CD4-positive, alpha-beta T cell treated with Interleukin-2 at 100 ng/mL for 4 hours (primary cell): ENCODE measurements around the gene RIGI.
"Not testable (repeated sequence)": the region's sequence is repeated elsewhere in the genome, so short reads cannot be mapped to it uniquely, and the experiment has no call there.

Experiments used
- DNase-seq: peaks from one replicate; pipeline ENCODE4 v3.0.0-alpha.2; 2020; ENCODE audit warnings: low spot score

Gene RIGI

GRCh38 chr9:32526041-32526706, at the start of gene RIGI:
Gene RIGI, minus strand, starts transcription at chr9:32526196. Its CDS starts 30 bp downstream, at chr9:32526166.
- peak; percentile 84 for DNase-seq

DNA sequence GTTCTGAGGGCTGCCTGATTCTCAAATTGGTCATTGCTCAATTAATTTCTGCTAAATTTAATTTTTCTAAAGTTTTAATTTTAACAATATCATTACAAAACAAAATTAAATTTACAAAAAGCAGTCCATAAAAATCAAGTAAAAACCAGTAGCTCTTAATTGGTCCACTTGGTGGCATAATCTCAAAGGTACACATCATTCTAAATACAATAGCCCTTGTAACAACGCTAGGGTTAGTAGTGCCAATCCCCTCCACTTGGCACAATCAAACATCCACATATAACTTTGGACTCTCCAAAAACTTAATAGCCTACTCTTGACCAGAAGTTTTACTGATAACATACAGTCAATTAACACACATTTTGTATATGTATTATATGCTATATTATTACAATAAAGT, 48.9 kb upstream of the RIGI start:
- DNase-seq, result no peak

DNA sequence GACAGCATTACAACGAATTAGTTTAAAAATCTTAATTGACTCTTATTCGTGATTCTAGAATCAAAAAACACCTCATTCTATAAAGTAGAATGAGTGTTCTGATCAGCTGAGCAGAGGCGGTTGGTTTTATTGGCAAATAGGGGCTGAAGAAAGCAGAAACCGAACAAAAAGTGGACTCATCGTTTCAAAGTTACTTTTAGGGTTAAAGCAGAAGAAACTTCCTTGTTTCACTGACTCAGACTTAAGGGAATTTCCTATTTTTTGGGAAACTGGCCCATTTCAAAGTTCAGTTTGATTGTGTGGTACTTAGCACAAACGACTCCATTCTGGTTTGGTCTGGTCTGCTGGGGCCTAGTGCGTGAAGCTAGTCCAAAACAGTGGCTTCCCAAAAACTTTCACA, 47.8 kb upstream of the RIGI start:
- DNase-seq, result no peak

DNA sequence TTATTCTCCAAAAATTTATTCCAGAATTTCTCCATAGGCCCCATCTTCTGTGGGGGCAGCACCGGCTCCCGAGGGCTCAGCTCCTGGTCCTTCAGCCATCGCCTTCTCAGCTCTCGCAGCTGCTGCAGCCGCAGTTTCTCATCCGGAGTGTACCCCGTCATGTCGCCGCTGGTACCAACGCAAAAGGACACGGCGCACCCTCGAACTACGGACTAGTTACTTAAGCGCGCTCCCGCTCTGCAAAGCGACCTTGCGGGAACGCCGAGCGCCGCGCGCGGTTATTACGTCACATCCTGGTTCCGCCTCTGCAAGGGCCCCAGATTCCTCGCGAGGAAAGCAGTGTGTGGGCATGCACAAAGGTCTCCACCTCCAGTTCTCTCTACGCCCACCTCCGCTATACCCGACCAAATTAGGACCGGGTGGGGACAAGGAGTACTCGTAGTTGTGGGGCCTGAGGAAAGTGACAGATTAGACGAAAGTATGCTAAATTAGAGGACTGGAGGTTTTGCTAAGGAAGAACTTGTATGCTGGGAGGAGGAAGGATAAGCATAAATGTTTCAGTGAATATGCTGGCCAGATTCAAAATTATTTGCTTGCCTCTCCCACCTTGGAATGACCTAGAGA, 47.0 kb upstream of the RIGI start, which contains the start of gene NDUFB6:
Gene NDUFB6 (minus strand): TSS at position 260 of the 624 bp plus-strand sequence. CDS start 99 bp downstream, at position 161.
- DNase-seq, result peak; percentile 96

GRCh38 chr9:32571969-32572899, 46.2 kb upstream of the RIGI start:
- DNase-seq, result peak; percentile 89

- DNase-seq, result no peak
These were observed 44.3 kb upstream of the RIGI start for GRCh38 chr9:32570262-32570661.

- DNase-seq, result no peak
These were observed 40.8 kb upstream of the RIGI start for GRCh38 chr9:32566770-32567169.

DNA sequence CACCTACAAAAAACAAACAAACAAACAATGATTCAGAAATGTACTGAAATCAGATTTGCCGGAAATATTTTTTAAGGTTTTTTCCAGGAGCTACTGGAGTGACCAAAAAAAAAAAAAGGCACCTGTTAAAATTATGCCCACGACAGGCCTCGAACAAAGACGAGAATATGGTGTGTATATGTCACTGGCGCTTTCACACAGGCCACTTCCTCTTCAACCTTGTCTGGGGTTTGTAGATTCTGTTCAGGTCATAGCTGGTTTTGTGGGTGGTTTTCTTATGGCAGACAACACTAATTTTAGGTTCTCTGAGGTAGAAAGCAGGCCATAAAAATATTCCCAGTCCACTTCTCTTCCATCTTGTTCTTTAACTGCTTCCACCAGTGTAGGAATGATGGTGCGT, 40.0 kb upstream of the RIGI start:
- no peak for DNase-seq

DNA sequence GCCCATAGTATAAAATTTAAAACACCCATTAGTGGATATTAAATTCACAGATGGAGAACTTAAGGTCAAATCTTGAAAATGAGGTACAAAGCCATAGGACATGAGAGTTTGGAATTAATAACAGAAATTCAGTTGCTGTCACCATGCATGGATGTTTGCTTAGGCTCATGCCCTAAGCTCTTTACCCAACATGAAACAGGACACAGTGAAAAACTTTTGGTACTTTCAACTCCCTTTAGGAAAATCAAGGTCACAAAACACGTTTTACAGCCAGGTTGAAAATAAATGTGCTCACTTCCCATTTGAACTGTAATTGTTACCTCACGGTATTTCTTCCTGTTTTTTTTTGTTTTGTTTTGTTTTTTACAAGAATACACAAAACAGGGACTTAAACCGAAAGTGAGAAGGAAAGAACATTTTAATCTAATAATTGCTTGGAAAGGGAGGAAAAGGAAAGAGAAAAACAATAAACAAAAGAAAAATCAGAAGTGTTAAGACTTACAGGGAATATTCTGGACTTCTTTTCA, 32.5 kb upstream of the RIGI start:
- DNase-seq, result no peak

- DNase-seq, result no peak
These were observed 28.6 kb upstream of the RIGI start for GRCh38 chr9:32554591-32554990.

DNA sequence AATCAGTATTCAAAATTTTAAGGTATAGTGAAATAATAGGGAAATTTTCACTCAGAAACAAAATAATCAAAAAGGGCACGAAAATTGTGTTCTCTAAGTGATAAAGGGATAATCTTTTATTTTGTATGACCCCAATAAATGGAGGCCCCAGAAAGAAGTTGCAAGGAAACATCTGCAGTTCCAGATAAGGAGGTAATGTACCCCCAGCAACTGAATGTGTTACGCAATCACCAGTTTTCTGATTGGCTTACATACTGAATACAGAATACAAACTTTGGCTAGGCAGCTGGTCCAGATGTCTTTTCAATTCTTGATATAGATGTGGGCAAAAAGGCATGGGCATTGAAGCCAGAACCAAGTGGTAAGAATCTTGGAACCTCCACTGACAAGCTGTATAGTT, 28.1 kb upstream of the RIGI start:
- no peak for DNase-seq

- peak; percentile 90 for DNase-seq
These were observed 26.3 kb upstream of the RIGI start, which contains the start of the genes SMIM27 and TOPORS for GRCh38 chr9:32552172-32552872. Gene SMIM27, plus strand, starts transcription at chr9:32552327. Its CDS starts 108 bp downstream, at chr9:32552435. Gene TOPORS, minus strand, starts transcription at chr9:32552586. Its CDS starts 150 bp downstream, at chr9:32552436.

DNA sequence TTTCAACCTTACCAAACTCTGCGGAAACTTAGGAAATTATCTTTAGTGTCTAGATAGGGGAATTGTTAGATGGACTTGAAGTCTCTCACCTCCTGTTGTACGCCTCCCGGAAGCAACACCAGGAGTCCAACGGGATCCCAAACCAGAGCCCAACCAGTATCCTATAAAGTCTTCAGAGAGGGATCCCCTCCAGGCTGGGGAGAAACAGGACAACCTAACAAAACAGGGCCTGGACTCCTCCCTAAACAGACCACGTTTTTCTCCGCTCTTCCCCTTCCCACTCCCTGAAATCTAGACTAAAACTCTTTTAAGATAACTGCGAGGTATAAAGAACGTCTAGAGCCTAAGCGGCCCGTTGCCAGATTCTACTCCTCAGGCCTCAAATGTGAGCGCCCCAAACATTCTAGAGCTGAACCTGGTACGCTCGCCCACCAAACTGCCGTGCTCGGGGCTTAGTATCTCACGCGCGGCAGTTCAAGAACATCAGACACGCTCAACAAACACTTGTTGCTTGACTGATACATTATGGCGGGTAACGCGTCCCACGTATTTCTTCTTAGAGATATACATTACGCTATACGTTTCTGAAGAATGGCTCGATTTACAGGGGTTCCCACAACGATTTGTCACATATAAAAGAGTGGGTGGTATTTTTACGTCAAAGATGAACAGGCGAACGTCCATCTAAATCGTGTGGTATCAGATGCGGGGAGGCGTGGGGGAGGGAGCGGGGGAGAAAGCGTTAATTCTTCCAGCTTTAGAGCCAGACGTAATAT, 25.5 kb upstream of the RIGI start:
- peak; percentile 37 for DNase-seq

DNA sequence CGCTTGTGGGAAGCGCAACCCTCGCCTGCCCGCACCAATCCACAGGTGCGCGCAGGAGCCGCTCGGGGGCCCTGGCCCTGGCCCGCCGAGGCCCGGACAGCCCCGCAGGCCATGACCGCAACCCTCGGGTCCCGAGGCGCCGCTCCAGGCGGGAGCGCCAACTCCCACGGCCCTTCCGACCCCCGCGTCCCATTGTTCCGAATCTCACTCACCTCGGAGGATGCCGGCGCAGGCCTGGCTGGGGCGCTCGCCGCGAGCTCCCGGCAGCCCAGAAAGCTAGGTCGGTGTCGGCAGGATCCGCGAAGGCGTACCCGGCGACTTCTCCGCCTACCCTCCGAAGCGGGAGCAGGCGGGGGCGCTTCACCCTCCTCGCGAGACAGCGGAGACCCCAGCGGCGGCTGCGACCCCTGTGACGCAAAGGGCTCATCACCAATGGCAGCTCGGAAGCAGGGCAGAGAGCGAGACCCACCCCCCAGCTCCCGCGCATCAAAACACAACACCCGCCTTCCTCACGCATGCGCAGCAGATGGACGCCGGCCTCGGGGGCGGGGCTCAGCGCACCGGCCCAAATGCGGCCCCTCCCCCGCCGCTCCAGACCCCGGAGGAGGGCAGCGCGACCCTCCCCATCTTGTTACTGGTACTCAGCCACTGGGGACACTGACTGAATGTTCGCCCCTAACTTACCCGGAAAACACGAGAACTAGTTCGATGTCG, 24.7 kb upstream of the RIGI start:
- DNase-seq, result peak; percentile 96

DNA sequence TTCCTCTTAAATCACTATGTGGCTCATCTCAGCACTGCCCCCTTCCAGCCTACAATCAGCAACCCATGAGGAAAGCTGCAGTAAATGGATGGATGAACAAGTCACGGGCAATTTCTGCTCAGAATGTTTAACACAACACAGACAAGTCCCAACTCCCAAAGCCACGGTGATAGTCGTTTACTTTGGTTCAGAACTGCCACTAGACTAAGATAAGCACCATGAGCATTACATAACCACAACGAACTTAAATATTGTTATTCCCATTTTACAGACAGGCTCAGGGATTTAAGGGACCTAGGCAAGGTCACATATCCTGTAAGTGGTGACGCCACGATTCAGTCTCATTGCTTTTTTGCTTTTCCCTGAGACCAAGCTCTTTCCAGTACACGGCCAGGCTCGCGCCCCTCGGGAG, 24.2 kb upstream of the RIGI start:
- DNase-seq, result peak; percentile 15

DNA sequence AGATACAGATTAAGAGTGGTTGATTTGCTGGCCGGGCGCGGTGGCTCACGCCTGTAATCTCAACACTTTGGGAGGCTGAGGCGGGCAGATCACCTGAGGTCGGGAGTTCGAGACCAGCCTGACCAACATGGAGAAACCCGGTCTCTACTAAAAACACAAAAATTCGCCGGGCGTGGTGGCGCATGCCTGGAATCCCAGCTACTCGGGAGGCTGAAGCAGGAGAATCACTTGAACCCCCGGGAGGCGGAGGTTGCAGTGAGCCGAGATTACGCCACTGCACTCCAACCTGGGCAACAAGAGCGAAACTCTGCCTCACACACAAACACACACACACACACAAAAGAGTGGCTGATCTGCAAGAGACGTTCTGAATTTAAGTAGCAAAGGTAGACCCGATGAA, 22.2 kb upstream of the RIGI start:
- DNase-seq, result not testable (repeated sequence)

DNA sequence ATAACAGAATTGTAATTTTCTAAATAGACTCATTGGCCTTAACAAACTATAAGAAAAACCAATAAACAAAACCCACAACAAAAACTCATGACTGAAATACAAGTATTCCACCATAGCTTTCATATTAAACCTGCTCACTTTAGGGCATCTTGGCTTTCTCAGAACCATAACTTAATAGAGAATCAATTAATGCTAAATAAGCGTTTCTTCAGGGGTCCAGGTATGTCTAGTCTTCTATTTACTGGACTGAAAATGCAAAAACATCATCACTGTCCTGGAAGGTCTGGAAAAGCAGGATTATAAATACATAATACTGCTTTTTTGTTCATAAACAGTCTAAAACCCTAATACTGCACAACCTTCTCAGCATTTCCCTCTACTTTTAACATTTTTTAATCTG, 19.9 kb upstream of the RIGI start:
- DNase-seq, result no peak

- no peak for DNase-seq
These were observed 17.1 kb upstream of the RIGI start for GRCh38 chr9:32543047-32543446.

DNA sequence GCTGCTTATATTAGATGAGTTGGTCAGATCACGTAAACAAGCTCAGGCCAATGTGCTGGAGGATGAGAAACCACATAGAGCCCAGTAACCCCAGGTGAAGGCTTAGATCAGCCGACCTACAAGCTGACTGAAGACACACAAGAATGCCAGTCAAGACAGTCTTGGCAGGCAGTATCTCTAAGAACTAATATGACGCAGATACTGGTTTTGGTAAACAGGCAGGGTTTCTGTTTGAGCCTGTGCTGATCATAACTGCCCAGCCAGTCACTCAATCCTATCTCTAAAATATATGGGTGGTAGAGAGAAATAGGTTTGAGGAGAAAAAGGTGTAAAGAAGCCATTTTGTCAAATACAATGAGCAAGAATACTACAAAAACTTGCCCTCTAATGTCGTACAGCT, 7.8 kb upstream of the RIGI start:
- no peak for DNase-seq

DNA sequence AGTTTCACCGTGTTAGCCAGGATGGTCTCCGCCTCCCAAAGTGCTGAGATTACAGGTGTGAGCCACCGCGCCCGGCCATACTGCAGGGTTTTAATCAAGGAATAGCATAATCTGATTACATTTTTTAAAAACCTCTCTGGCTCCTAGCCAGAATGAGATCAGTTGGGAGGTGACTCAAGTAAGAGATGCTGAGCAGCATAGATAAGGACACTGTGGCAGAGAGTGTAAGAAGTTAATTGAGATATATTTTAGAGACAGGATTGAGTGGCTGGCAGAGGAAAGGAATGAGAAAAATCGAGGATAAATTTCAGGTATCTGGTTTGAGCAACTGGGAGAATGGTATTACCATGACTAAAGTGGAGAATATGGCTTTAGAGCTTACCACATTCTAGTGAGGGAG, 7.3 kb upstream of the RIGI start:
- DNase-seq, result no peak
